Measurements from ENCODE around the gene TRAF3.

Gene TRAF3

DNA sequence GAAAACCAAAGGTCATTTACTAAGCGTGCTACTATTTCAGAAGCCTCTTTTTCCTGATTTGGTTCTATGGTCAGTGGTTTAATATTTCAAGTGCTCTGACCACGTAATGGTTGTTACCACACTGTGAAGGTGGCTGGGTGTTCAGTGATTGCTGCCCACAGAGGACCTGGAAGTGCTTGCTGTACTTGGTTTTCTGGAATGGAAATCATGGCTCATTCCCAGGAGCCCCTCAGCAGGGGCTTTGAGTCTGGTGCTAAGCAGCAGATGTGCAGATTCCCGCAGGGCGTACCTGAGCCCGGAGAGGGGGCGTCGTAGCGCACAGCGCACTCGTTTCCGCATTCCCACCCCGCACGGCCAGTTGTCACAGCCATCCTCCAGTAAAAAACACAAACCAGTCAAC, 50.5 kb downstream of the TRAF3 start:
- no peak overlapping the region for H3K27ac ChIP-seq (ENCODE audit: low read depth, low read length)
- no peaks in the 10 kb centered on the region for H3F3A ChIP-seq (ENCODE audit: insufficient read depth)
- H2AFZ ChIP-seq (ENCODE audit: low read depth, low read length, severe bottlenecking), result no peak overlapping the region
- no peaks in the 10 kb centered on the region for H3K9me2 ChIP-seq (replicated peaks; ENCODE audit: insufficient read depth, low read length)
- no peaks in the 10 kb centered on the region for H3K36me3 ChIP-seq (ENCODE audit: low read length)
- no peak overlapping the region for H3K9ac ChIP-seq (ENCODE audit: low read length)
- TF ChIP-seq, protein P1, sequence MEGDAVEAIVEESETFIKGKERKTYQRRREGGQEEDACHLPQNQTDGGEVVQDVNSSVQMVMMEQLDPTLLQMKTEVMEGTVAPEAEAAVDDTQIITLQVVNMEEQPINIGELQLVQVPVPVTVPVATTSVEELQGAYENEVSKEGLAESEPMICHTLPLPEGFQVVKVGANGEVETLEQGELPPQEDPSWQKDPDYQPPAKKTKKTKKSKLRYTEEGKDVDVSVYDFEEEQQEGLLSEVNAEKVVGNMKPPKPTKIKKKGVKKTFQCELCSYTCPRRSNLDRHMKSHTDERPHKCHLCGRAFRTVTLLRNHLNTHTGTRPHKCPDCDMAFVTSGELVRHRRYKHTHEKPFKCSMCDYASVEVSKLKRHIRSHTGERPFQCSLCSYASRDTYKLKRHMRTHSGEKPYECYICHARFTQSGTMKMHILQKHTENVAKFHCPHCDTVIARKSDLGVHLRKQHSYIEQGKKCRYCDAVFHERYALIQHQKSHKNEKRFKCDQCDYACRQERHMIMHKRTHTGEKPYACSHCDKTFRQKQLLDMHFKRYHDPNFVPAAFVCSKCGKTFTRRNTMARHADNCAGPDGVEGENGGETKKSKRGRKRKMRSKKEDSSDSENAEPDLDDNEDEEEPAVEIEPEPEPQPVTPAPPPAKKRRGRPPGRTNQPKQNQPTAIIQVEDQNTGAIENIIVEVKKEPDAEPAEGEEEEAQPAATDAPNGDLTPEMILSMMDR (IDR thresholded peaks at IDR 0.05; ENCODE audit: insufficient read depth, low read length, poor library complexity, severe bottlenecking), result no peak
- no peak for TF ChIP-seq EZH2phosphoT487 (conservative IDR thresholded peaks at IDR 0.05; ENCODE audit: low read length)
- H3K27me3 ChIP-seq (ENCODE audit: low read length), result no peaks in the 10 kb centered on the region
- H3K4me3 ChIP-seq (ENCODE audit: insufficient read depth, low read length, poor library complexity, severe bottlenecking), result no peak overlapping the region
- H4K20me1 ChIP-seq (ENCODE audit: low read depth, low read length), result no peaks in the 10 kb centered on the region
- no peaks in the 10 kb centered on the region for H3K79me2 ChIP-seq (ENCODE audit: insufficient read depth, low read length)
- H3K4me2 ChIP-seq (ENCODE audit: low read depth, low read length, poor library complexity, severe bottlenecking), result no peak overlapping the region
- H3K9me3 ChIP-seq (ENCODE audit: insufficient read depth, low read length), result no peaks in the 10 kb centered on the region

DNA sequence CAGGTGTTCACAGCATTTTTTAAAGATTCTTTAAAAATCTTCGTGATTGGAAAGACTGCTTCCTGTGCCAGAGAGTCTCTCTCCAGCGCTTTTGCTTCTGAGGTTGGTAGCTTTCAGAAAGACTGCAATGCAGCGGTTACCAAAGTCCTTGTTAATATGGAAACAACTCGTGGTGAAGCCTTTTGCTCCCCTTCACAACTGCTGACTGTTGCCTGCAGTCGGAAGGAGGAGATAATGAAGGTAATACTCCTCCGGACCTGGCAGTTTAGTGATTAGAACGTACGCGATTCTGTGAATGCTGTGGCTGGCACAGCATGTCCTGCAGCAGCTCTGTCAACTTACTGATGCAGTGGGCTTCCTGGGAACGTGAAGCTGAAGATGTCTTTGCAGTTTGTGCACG, 50.9 kb downstream of the TRAF3 start:
- Histone ChIP-seq H3K9me3 (ENCODE audit: insufficient read depth, low read length) (no peaks in the 10 kb centered on the region), H3F3A (ENCODE audit: insufficient read depth) (no peaks in the 10 kb centered on the region), H3K9ac (ENCODE audit: low read length) (no peak overlapping the region), H3K4me3 (ENCODE audit: insufficient read depth, low read length, poor library complexity, severe bottlenecking) (no peak overlapping the region), H3K27me3 (ENCODE audit: low read length) (no peaks in the 10 kb centered on the region), H3K27ac (ENCODE audit: low read depth, low read length) (no peak overlapping the region), H4K20me1 (ENCODE audit: low read depth, low read length) (no peaks in the 10 kb centered on the region), H3K36me3 (ENCODE audit: low read length) (no peaks in the 10 kb centered on the region), H3K9me2 (replicated peaks; ENCODE audit: insufficient read depth, low read length) (no peaks in the 10 kb centered on the region), H3K4me2 (ENCODE audit: low read depth, low read length, poor library complexity, severe bottlenecking) (no peak overlapping the region), H2AFZ (ENCODE audit: low read depth, low read length, severe bottlenecking) (no peak overlapping the region), H3K79me2 (ENCODE audit: insufficient read depth, low read length) (no peaks in the 10 kb centered on the region)
- TF ChIP-seq EZH2phosphoT487 (conservative IDR thresholded peaks at IDR 0.05; ENCODE audit: low read length), result no peak
- TF ChIP-seq, protein P1 (IDR thresholded peaks at IDR 0.05; ENCODE audit: insufficient read depth, low read length, poor library complexity, severe bottlenecking), result no peak

DNA sequence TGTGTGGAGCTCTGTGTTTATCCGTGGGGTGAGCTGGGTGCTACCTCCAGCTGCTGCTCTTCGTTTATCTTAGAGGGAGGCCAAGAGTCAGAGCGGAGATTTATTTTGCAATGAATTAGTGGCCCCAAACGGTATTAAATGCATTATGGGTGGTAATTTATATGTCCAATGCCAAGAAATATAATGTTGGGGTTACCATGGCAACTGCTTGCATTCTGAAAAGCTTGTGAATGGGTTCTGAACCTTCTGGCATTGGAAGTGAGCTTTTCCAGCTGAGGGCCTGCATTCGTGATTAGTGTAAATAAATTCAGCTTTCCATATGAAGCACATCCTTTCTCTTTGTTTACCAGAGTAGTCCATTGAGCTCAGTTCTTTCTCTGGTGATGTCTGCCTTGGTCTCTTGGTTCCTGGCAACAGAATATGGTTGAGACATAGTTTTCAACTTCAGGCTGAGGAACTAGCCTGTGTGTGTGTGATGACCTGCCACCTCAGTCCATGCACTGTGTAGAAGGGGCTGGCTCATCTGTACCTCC, 51.8 kb downstream of the TRAF3 start:
- Histone ChIP-seq H3K9me3 (ENCODE audit: insufficient read depth, low read length) (no peaks in the 10 kb centered on the region), H4K20me1 (ENCODE audit: low read depth, low read length) (no peaks in the 10 kb centered on the region), H3K4me3 (ENCODE audit: insufficient read depth, low read length, poor library complexity, severe bottlenecking) (no peak overlapping the region), H3K27me3 (ENCODE audit: low read length) (no peaks in the 10 kb centered on the region), H3F3A (ENCODE audit: insufficient read depth) (no peaks in the 10 kb centered on the region), H3K27ac (ENCODE audit: low read depth, low read length) (no peak overlapping the region), H3K9me2 (replicated peaks; ENCODE audit: insufficient read depth, low read length) (no peaks in the 10 kb centered on the region), H3K79me2 (ENCODE audit: insufficient read depth, low read length) (no peaks in the 10 kb centered on the region), H3K36me3 (ENCODE audit: low read length) (no peaks in the 10 kb centered on the region), H3K9ac (ENCODE audit: low read length) (no peak overlapping the region), H2AFZ (ENCODE audit: low read depth, low read length, severe bottlenecking) (no peak overlapping the region), H3K4me2 (ENCODE audit: low read depth, low read length, poor library complexity, severe bottlenecking) (no peak overlapping the region)
- TF ChIP-seq, protein P1 (IDR thresholded peaks at IDR 0.05; ENCODE audit: insufficient read depth, low read length, poor library complexity, severe bottlenecking), result no peak
- no peak for TF ChIP-seq EZH2phosphoT487 (conservative IDR thresholded peaks at IDR 0.05; ENCODE audit: low read length)
